Ishikawa (cell line): ENCODE measurements around the gene ERC1.

Source experiments
- EP300 ChIP-seq: IDR thresholded peaks from 2 replicates; pipeline ENCODE4 v1.6.1; 2012; ENCODE audit warnings: borderline replicate concordance
- FOXM1 ChIP-seq: IDR thresholded peaks from 2 replicates; pipeline ENCODE4 v1.6.1; 2012; ENCODE audit warnings: low read depth, borderline replicate concordance
- MAX ChIP-seq: IDR thresholded peaks from 2 replicates; pipeline ENCODE4 v1.6.1; 2012
- NFIC ChIP-seq: IDR thresholded peaks from 2 replicates; pipeline ENCODE4 v1.6.1; 2012
- RAD21 ChIP-seq: IDR thresholded peaks from 2 replicates; pipeline ENCODE4 v1.6.1; 2012; ENCODE audit warnings: low read depth
- ZBTB7A ChIP-seq: IDR thresholded peaks from 2 replicates; pipeline ENCODE4 v1.6.1; 2012; ENCODE audit warnings: low read depth

- TF ChIP-seq NFIC: no peak
- no peak for TF ChIP-seq EP300
- no peak for TF ChIP-seq ZBTB7A
- TF ChIP-seq FOXM1: no peak
- no peak for TF ChIP-seq RAD21
- no peak for TF ChIP-seq MAX
These were observed 20.1 kb downstream of the ERC1 start for GRCh38 chr12:1011091-1011490.
